HG02678 (cell line): Measurements from ENCODE around the gene CLSTN3.

Experiments
- ATAC-seq: cut with Tn5 transposase; IDR thresholded peaks from one replicate; pipeline ENCODE4 v1.9.1; 2021; ENCODE audit warnings: mild to moderate bottlenecking, moderate library complexity; ENCODE audit not compliant: unreplicated experiment

The CLSTN3 gene

GRCh38 chr12:7129872-7130691, at the start of gene CLSTN3:
CLSTN3 (plus strand) TSS chr12:7130371; CDS start chr12:7130649, 278 bp downstream.
- peak; percentile 75 for ATAC-seq

GRCh38 chr12:7081037-7081436, 49.1 kb upstream of the CLSTN3 start:
- no peak for ATAC-seq

GRCh38 chr12:7083125-7083524, 47.0 kb upstream of the CLSTN3 start:
- ATAC-seq = no peak

- no peak for ATAC-seq
Observed at GRCh38 chr12:7089196-7089871, 40.8 kb upstream of the CLSTN3 start.

GRCh38 chr12:7090222-7090998, 39.8 kb upstream of the CLSTN3 start:
- ATAC-seq = no peak

- ATAC-seq = no peak
Observed at GRCh38 chr12:7091171-7091570, 39.0 kb upstream of the CLSTN3 start.

- ATAC-seq = no peak
Observed at GRCh38 chr12:7091660-7092228, 38.4 kb upstream of the CLSTN3 start.

- no peak for ATAC-seq
Observed at GRCh38 chr12:7092229-7092985, 37.8 kb upstream of the CLSTN3 start, which contains the start of gene C1R. C1R (minus strand) TSS chr12:7092445; CDS start chr12:7092388, 57 bp downstream.

GRCh38 chr12:7092986-7093460, 37.1 kb upstream of the CLSTN3 start:
- ATAC-seq = no peak

- ATAC-seq = no peak
Observed at GRCh38 chr12:7093486-7093885, 36.7 kb upstream of the CLSTN3 start.

GRCh38 chr12:7093892-7094291, 36.3 kb upstream of the CLSTN3 start:
- no peak for ATAC-seq

GRCh38 chr12:7096006-7096932, 33.9 kb upstream of the CLSTN3 start:
- no peak for ATAC-seq

GRCh38 chr12:7096979-7097378, 33.2 kb upstream of the CLSTN3 start:
- ATAC-seq = no peak

GRCh38 chr12:7099290-7099996, 30.7 kb upstream of the CLSTN3 start:
- ATAC-seq = no peak

GRCh38 chr12:7100239-7100638, 29.9 kb upstream of the CLSTN3 start:
- ATAC-seq = no peak

GRCh38 chr12:7101047-7101693, 29.0 kb upstream of the CLSTN3 start:
- no peak for ATAC-seq

- ATAC-seq = no peak
Observed at GRCh38 chr12:7101694-7102131, 28.5 kb upstream of the CLSTN3 start.

GRCh38 chr12:7102582-7102981, 27.6 kb upstream of the CLSTN3 start:
- no peak for ATAC-seq
